ENCODE data around the gene SNRPF.

SNRPF gene

GRCh38 chr12:95859947-95860850 is 1.4 kb downstream of the SNRPF start:
- peak overlapping the region; percentile 89 for H3K4me3 ChIP-seq (ENCODE audit: low read depth, low read length)
- DNase-seq (ENCODE audit: low read depth), result no peak
- TF ChIP-seq CTCF (conservative IDR thresholded peaks at IDR 0.05; ENCODE audit: low read depth, low read length), result no peak

GRCh38 chr12:95862038-95862437 is 3.3 kb downstream of the SNRPF start:
- DNase-seq (ENCODE audit: low read depth), result no peak
- H3K4me3 ChIP-seq (ENCODE audit: low read depth, low read length), result no peak overlapping the region
- TF ChIP-seq CTCF (conservative IDR thresholded peaks at IDR 0.05; ENCODE audit: low read depth, low read length), result no peak

DNA sequence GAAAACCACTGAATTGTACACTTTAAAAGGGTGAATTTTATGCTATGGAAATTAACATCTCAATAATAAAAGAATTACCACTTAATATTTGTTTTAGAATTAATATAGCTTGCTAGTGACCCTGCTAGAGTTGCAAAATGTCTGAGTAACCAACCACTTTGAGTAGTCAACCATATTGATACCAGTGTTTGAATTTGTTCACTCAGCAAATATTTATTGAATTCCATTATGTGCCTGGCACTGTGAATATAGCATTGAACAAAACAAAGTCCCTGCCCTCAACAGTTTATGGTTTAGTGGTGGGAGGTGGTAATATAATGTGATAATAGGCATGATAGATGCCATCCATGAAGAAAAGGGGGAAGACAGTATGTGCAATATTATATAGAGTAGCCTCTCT is 4.6 kb downstream of the SNRPF start:
- no peak overlapping the region for H3K4me3 ChIP-seq (ENCODE audit: low read depth, low read length)
- no peak for DNase-seq (ENCODE audit: low read depth)
- TF ChIP-seq CTCF (conservative IDR thresholded peaks at IDR 0.05; ENCODE audit: low read depth, low read length), result no peak

DNA sequence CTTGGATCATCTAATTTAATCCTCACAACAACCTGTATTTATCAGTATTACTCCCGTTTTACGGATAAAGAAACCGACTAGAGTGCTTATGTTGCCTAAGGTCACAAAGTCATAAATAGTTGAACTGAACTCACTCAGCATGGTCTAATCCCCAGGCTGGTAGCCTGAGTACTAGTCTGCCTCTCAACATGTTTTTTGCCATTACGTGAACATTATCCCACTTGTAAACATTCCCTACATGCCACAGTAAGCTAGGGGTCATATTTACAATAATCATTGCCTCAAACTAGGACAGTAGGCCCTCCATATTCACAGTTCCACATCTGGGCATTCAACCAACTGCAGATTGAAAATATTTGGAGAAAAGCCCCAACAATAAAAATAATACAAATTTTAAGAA is 12.1 kb downstream of the SNRPF start:
- no peak for TF ChIP-seq CTCF (conservative IDR thresholded peaks at IDR 0.05; ENCODE audit: low read depth, low read length)
- no peak overlapping the region for H3K4me3 ChIP-seq (ENCODE audit: low read depth, low read length)
- DNase-seq (ENCODE audit: low read depth), result no peak

DNA sequence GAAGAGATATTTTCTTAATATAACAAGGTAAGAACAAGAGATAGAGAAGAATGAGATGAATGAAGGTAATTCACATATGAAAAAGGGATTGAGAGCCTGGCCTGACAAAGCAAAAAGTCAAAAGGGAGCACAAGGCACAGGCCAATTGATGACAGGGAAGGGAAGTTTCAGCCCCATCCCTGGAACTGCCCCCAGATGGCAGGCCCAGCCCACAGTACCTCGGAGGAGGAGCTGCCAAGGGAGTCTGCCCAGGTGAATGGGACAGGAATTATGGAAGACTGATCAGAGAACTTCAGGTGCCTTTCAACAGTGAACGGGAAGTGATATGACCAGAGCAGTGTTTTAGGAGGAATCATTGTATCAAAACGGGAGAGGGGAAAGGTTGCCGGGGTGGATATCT is 15.7 kb downstream of the SNRPF start:
- H3K4me3 ChIP-seq (ENCODE audit: low read depth, low read length), result no peak overlapping the region
- TF ChIP-seq CTCF (conservative IDR thresholded peaks at IDR 0.05; ENCODE audit: low read depth, low read length), result no peak
- DNase-seq (ENCODE audit: low read depth), result no peak

- no peak overlapping the region for H3K4me3 ChIP-seq (ENCODE audit: low read depth, low read length)
- no peak for TF ChIP-seq CTCF (conservative IDR thresholded peaks at IDR 0.05; ENCODE audit: low read depth, low read length)
- DNase-seq (ENCODE audit: low read depth), result no peak
These were observed 18.9 kb downstream of the SNRPF start for GRCh38 chr12:95877622-95878021.

DNA sequence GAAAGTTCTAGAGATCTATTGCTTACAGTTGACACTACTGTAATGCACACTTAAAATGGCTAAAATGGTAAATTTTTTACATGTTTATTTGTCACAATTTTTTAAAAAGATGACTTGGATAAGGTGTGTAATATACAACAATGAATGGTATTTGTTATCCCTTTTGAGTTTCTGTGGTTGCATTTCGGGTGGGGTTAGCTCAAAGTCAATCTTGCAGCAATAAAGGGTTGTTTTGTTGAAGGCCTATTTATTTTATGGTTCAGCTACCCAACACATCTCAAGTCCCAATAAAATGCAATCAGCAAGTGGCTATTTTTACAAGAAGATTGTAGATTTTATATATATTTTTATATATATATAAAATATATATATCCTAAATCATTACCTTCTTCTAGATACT is 22.1 kb downstream of the SNRPF start:
- no peak overlapping the region for H3K4me3 ChIP-seq (ENCODE audit: low read depth, low read length)
- no peak for DNase-seq (ENCODE audit: low read depth)
- TF ChIP-seq CTCF (conservative IDR thresholded peaks at IDR 0.05; ENCODE audit: low read depth, low read length), result no peak

Data from choroid plexus epithelial cell (primary cell).